ENCODE measurements around the gene THADA. TPM values are rescaled to one million over a fixed set of nuclear protein-coding genes. Genes with fewer than 3 reads are reported as not detected.
A peak's percentile ranks its signal among the peaks of the same experiment; 100 is the strongest.

THADA gene
- total RNA-seq, 1 donor from 2014 or later, result 41.2 TPM

DNA sequence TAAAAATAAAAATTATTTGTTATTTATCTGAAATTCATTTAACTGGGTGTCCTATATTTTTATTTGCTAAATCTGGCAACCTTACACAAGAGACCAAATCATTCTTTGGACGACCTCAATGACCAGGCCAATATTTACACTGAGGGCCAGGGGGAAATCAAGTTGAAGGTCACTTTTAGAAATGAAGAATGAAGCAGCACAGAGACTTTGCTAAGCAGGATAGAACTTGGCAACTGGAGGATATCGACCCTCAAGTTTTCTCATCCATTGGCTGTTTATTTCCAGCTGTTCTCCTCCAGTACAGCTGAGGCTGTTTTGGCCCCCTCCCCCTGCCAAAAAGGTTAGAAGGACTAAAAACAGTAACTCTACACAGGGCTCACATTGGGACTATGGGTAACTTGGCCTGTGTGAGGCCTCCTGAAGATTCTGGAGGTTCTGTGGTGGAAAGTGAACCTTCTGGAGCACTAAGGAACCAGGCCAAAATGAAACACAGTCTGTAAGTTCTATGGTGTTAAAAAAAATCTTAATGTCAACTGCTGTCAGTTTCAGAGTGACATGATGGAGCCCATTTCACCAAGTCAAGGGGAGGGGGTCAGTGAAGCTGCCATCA is 337.2 kb downstream of the THADA start:
- Histone ChIP-seq H3K4me3 (no peak overlapping the region), H3K27me3 (ENCODE audit: low read depth) (no peaks in the 10 kb centered on the region), H3K9me3 (no peaks in the 10 kb centered on the region), H3K36me3 (no peaks in the 10 kb centered on the region), H3K4me1 (no peaks in the 10 kb centered on the region), H3K27ac (no peak overlapping the region)
- ATAC-seq (no peak), DNase-seq (no peak)
- intact Hi-C loops (cut with DNase I), result no loop called here
- TF ChIP-seq, protein P1, sequence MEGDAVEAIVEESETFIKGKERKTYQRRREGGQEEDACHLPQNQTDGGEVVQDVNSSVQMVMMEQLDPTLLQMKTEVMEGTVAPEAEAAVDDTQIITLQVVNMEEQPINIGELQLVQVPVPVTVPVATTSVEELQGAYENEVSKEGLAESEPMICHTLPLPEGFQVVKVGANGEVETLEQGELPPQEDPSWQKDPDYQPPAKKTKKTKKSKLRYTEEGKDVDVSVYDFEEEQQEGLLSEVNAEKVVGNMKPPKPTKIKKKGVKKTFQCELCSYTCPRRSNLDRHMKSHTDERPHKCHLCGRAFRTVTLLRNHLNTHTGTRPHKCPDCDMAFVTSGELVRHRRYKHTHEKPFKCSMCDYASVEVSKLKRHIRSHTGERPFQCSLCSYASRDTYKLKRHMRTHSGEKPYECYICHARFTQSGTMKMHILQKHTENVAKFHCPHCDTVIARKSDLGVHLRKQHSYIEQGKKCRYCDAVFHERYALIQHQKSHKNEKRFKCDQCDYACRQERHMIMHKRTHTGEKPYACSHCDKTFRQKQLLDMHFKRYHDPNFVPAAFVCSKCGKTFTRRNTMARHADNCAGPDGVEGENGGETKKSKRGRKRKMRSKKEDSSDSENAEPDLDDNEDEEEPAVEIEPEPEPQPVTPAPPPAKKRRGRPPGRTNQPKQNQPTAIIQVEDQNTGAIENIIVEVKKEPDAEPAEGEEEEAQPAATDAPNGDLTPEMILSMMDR (IDR thresholded peaks at IDR 0.05), result no peak

- DNase-seq (no peak), ATAC-seq (no peak)
- H3K27ac ChIP-seq, result no peak overlapping the region
- H3K4me3 ChIP-seq, result no peak overlapping the region
- no peaks in the 10 kb centered on the region for H3K27me3 ChIP-seq (ENCODE audit: low read depth)
- TF ChIP-seq, protein P1 (IDR thresholded peaks at IDR 0.05), result no peak
- intact Hi-C loops (cut with DNase I), result no loop called here
- no peaks in the 10 kb centered on the region for H3K9me3 ChIP-seq
- no peaks in the 10 kb centered on the region for H3K36me3 ChIP-seq
- no peaks in the 10 kb centered on the region for H3K4me1 ChIP-seq
These were observed 340.4 kb downstream of the THADA start for GRCh38 chr2:43255296-43255910.

DNA sequence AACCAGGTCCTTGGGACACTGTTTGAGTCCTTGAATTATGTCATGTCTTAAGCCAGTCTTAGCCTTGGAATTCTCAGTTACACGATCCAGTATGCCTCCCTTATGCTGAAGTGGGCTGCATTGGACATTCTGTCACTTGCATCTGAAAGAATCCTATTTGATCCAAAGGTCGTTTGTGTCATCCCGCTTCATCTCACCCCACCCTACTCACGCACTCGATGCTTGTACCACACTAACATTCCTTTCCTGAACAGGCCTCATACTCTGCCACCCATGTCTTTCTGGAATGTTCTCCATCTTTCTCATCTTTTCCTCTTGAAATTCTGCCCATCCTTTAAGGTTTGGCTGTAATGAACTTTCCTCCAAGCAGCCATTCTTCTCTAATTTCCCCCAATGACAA is 341.5 kb downstream of the THADA start:
- no peak overlapping the region for H3K4me3 ChIP-seq
- H3K36me3 ChIP-seq, result no peaks in the 10 kb centered on the region
- no peak overlapping the region for H3K27ac ChIP-seq
- DNase-seq (no peak), ATAC-seq (no peak)
- intact Hi-C loops (cut with DNase I), result no loop called here
- TF ChIP-seq, protein P1 (IDR thresholded peaks at IDR 0.05), result no peak
- no peaks in the 10 kb centered on the region for H3K9me3 ChIP-seq
- no peaks in the 10 kb centered on the region for H3K27me3 ChIP-seq (ENCODE audit: low read depth)
- no peaks in the 10 kb centered on the region for H3K4me1 ChIP-seq

DNA sequence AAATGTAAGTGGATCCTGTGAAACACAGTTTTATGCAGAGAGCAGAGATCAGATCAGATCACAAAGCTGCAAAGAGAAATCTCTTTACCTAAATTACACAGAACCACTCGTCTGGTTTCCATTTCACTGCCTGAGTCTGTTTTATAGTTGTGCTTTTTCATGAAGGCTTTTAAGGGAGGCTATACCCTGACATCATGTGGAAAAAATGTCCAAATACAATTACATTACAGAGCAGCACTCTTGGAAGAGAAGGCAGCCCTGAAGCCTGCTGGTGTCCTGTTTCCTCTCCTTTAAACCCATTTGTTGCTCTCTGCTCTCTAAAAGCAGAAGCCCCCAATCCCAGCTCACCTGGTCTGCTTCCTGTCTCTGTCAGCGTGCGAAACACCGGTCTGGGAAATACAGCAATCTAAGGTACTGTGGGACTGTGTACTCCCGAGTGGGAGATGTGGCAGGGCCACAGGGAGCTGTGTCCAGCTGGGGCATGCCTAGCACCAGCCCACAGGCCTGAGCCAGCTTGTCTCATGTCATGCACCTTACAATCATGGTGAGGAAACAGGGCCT is 344.6 kb downstream of the THADA start:
- Histone ChIP-seq H3K4me1 (no peaks in the 10 kb centered on the region), H3K9me3 (no peaks in the 10 kb centered on the region), H3K4me3 (no peak overlapping the region), H3K27ac (peak overlapping the region; percentile 44), H3K27me3 (ENCODE audit: low read depth) (no peaks in the 10 kb centered on the region), H3K36me3 (no peaks in the 10 kb centered on the region)
- peak; percentile 43 to 70 for ATAC-seq
- TF ChIP-seq, protein P1 (IDR thresholded peaks at IDR 0.05), result no peak
- intact Hi-C loops (cut with DNase I), result no loop called here
- no peak for DNase-seq

GRCh38 chr2:43250015-43250414 is 345.8 kb downstream of the THADA start:
- Histone ChIP-seq H3K4me1 (no peaks in the 10 kb centered on the region), H3K9me3 (no peaks in the 10 kb centered on the region), H3K27me3 (ENCODE audit: low read depth) (no peaks in the 10 kb centered on the region), H3K36me3 (no peaks in the 10 kb centered on the region), H3K4me3 (no peak overlapping the region), H3K27ac (no peak overlapping the region)
- intact Hi-C loops (cut with DNase I), result no loop called here
- ATAC-seq (no peak), DNase-seq (no peak)
- TF ChIP-seq, protein P1 (IDR thresholded peaks at IDR 0.05), result no peak
